OCI-M1 (cell line): Measurements from ENCODE around the gene GUCD1.

Experiments
- DNase-seq: peaks from one replicate; lab custom pipeline; 2025; lab: John Stamatoyannopoulos, UW

GUCD1 gene

DNA sequence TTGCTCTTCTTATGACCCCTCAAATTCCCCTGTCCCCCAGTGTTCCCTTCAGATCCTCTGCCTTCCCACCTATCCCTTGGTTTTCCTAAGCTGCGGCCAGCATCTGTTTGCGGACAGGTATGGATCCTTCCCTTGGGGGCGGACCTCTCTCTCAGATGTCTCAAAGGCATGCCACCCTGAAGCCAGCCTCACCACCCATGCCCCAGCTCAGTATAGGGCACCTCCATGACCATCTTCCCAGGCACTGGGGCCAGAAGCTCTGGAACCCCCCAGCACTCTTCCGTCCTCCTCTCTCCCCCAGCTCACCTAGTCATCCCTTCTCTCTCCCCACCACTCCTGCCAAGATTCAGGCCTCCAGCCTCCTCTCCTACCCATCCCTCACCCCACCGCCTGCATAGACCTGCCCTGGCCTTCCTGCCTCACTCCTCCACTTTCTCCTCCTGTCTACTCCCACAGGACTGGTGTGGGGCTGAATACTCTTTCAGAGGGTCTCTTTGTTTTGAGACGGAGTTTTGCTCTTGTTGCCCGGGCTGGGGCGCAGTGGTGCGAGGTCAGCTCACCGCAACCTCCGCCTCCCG is 35.7 kb upstream of the GUCD1 start:
- DNase-seq = no peak

DNA sequence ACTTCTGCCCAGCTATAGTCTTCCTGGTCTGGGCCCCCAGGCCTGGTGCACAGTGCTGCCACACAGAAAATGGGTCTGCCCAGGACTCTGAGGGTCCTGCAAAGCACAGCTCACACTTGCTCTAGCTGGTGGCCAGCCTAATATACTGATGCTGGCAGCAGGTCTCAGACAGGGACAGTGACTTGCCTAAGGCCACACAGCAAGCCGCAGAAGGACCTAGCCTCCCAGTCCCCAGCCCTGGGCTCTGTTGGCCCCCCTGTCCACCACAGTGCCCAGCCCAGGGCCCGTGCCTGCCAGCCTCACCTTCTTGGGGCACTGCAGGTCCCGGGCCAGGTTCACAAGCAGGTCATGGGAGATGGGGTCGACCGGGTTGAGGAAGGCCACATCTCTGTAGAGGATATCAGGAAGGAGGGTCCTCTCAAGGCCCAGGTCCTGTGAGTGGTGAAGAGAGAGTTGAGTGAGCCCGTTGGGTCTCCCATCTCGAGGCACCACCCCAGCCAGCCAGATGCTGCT is 34.6 kb upstream of the GUCD1 start:
- no peak for DNase-seq

DNA sequence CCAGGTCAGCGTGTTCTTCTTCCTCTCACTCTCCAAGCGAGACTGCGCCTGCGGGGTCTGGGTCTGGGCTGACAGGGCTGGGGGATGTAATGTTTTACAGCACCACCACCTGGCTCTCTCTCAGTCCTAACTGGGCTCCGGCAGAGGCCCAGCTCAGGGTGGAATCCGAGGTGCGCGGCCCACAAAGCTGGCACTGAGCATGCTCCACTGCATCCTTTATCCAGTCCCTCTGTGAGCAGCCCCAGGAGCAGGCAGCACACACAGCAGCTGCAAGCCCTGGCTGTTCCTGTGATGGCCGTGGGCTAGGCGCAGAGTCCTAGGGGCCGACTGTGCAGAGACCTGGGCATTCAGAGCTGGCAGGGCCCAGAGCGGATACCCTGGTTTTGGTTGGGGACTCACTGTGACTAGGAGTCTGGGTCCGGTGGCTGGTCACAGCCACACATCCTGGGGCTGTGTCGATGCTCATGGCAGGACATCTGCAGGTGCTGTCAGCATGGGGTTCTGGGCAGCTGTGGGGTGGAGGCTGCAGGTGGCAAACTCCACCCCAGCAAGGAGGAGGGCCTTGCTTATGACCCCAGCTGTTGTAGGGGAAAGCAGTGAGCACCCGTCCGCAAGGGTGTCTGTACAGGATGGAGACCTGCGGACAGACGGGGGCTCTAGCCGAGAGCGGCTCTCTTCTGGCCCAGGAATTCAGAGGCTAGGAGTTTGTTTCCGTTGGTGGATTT is 34.0 kb upstream of the GUCD1 start:
- no peak for DNase-seq

DNA sequence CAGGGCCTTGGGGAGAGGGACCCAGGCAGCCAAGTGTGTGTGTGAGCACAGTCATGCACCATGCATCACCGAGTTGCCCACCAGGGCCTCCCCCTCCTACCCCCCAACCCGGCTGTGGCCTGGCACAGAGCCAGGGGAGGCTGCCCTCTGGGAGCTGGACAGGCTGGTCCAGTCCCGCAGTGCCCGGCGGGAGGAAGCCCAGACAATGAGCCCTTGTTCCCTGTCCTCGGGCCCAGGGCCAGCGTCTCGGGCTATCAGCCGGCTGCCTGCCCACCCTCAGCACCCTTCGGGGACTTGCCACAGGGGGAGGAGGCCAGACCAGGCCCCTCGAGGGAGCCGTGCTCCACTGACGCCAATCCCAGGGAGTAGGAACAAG is 33.4 kb upstream of the GUCD1 start:
- no peak for DNase-seq

DNA sequence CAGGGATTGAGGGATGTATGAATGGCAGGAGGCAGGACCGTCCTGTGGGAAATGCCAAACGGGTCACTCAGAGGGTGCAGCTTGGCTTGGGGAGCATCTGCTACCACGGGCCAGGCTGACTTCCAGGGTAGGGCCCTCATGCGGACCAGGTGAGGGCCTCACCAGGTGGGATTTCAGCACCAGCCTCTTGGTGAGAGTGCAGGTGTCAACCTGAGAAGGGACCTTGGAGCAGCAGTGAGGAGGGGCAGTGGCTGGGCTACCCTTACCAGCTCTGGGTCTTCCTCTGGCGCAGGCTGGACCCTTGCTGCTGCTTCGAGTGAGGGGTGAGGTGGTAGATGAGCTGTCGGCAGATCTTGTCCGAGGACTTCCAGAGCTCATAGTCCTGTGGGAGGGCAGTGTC is 33.0 kb upstream of the GUCD1 start:
- no peak for DNase-seq

GRCh38 chr22:24587251-24587650 is 32.3 kb upstream of the GUCD1 start:
- DNase-seq = no peak

- DNase-seq = no peak
These were observed 31.1 kb upstream of the GUCD1 start for GRCh38 chr22:24585927-24586546.

GRCh38 chr22:24585461-24585860 is 30.5 kb upstream of the GUCD1 start:
- DNase-seq = no peak

- DNase-seq = no peak
These were observed 30.0 kb upstream of the GUCD1 start for GRCh38 chr22:24584871-24585411.

- DNase-seq = no peak
These were observed 29.3 kb upstream of the GUCD1 start for GRCh38 chr22:24584166-24584790.

- DNase-seq = peak; percentile 62
These were observed 28.6 kb upstream of the GUCD1 start for GRCh38 chr22:24583221-24584165.

GRCh38 chr22:24582056-24582814 is 27.3 kb upstream of the GUCD1 start:
- no peak for DNase-seq

DNA sequence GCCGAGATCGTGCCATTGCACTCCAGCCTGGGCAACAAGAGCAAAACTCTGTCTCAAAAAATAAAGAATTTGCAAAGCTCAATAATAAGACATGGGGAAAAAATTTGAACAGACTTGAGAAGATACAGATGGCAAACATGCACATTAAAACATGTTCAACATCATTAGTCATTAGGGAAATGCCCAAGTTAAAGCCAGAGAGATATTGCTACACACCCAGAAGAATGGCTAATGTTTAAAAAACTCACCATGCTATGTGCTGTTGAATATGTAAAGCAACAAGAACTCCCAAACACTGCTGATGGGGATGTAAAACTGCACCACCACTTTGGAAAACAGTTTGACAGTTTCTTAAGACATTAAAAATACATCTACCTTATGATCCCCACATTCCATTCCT is 25.3 kb upstream of the GUCD1 start:
- DNase-seq = no peak

GRCh38 chr22:24579258-24579601 is 24.3 kb upstream of the GUCD1 start:
- DNase-seq = no peak

DNA sequence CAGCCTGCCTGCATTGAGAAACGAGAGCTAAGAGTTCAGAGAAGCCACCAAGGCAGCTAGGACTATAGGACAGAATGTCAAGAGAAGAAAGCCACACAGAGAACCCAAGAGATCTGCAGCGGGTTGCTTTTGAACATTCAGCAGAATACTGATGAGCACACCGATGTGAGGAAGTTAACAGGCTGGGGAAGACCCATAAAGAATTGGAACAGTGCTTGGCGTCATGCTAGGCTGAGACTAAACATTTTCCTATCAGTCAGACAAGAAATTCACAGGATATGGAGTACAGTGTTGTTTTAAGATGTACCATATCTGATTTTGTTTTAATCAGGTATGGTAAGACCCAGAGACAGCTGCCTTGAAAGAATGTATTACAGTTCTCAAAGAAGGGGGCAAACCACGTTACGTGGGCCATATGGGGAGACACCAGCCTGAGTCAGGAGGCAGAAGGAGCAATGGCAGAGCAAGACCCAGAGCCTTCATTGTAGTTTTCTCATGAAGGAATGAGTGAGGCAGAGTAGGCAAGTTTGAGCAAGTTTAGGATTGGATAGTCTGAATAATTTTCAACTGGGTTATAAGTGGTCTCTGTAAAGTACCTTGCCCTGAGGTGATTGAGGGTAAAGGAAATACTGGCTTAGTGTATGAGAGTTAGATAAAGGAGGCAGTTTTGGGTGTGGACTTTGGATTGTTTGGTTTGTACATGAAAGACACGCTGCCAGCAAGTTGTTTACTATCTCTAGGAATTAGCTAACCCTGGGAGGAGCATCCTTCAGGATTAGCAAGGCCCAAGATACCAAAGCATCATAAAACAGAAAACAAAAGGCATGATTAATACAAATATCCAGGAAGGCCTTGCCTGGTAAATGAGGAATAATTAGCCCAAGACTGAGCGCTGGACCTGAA is 23.7 kb upstream of the GUCD1 start:
- no peak for DNase-seq

- DNase-seq = no peak
These were observed 21.8 kb upstream of the GUCD1 start for GRCh38 chr22:24576778-24577177.

DNA sequence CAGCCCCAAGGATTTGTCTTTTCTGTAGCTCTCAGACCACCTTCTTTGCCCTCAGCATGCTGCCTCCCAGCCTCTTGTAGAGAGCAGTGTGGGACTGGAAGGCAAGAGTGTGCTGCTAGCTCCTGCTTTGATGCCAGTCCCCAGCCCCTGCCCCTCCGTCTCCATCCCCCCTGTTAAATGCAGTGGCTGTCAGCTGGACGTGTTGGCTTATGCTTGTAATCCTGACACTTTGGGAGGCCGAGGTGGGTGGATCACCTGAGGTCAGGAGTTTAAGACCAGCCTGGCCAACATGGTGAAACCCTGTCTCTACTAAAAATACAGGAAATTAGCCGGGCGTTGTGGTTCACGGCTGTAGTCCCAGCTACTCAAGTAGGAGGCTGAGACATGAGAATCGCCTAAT is 16.3 kb upstream of the GUCD1 start:
- DNase-seq = no peak

- no peak for DNase-seq
These were observed 12.7 kb upstream of the GUCD1 start for GRCh38 chr22:24567668-24568067.

GRCh38 chr22:24566899-24567511 is 12.1 kb upstream of the GUCD1 start:
- no peak for DNase-seq
